Mesenteric fat pad (tissue), 1 donor: ENCODE measurements around the gene RTP3. TPM values are rescaled to one million over a fixed set of nuclear protein-coding genes. Genes with fewer than 3 reads are reported as not detected.

ENCODE experiments used
- DNase-seq: peaks from one replicate; pipeline ENCODE4 v3.0.0-alpha.2; 2020; ENCODE audit warnings: low spot score
- total RNA-seq: library from RNA; stranded (reverse); fragmentation: NEBNext Ultra II Directional; extraction: Animal tissue kit (Norgen Biotek cat#: 25700); gene quantifications from one replicate; pipeline ENCODE4 v1.2.1, GENCODE V29; 2021
- donor health status: DM: yes; HTN: yes; CAD: no.

The RTP3 gene
- total RNA-seq, 1 donor from 2014 or later = not detected

DNA sequence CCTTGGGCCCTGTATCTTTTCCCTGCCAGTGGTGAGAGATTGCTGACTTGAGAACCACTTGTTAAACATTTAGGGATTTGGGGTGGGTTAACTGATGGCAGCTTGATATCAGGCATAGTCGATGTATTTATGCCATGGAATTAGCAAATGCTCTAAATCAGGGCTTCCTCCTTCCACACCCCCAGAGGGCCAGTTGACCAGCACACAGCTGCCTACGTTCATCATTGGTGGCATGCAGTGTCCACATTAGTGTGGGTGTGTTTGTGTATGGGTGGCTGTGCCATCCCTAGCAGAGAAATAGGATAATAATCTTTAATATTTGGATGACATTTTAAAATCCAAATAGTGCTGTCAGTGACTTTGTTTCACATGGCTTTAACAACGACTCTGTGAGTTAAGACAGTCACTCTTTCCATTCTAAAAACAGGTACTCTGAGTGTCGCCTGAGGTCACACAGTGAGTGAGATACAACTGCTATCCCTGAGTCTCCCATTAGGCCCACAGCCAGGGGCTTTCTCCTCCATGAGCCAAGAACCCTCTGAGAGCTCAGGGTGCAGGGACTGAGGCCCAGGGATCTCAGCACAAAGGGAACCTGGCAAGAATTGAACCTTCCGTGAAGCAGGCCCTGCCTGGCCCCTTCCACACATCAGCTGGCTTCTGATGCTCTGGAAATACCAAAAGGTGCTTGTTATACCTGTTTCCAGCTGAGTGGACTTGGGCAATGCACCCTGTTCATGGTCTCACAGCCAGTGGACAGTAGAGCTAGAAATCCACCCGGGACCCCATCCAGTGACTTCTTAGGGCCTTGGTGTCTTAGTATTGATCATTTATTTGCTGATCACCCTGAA, 28.8 kb upstream of the RTP3 start:
- peak; percentile 16 for DNase-seq

DNA sequence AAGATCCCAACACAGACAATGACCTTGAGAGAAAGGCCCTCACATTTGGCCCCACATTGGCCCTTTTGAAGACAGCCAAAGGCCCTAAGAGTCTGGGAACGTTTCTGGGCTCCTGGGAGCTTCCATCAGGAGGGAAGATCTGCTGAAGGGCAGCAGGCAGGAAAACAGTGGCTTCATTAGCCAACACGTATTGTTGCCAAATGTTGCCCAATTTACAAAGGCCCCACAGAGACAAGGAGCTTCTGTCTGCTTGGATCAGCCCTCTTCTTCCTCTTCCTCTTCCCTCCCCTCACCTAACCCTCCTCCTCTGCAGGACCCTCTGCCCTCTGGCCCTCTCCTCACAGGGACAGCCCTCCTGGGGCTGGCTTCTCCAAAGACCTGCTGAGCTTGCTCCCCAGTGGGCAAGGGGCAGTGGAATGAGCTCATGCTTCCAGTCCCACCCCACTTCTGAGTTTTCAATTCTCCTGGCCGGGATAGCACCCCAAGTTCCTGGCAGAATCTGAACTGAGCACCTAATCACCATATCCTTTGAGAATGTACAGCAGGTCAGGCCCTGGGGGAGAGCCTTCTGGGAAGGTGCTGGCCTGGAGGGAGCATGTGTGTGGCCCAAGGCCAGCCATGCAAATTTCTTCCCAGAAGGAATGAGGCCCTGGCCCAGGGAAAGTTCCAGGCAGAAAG, 28.0 kb upstream of the RTP3 start:
- DNase-seq = peak; percentile 68

- no peak for DNase-seq
Observed at GRCh38 chr3:46470831-46471230, 26.9 kb upstream of the RTP3 start.

DNA sequence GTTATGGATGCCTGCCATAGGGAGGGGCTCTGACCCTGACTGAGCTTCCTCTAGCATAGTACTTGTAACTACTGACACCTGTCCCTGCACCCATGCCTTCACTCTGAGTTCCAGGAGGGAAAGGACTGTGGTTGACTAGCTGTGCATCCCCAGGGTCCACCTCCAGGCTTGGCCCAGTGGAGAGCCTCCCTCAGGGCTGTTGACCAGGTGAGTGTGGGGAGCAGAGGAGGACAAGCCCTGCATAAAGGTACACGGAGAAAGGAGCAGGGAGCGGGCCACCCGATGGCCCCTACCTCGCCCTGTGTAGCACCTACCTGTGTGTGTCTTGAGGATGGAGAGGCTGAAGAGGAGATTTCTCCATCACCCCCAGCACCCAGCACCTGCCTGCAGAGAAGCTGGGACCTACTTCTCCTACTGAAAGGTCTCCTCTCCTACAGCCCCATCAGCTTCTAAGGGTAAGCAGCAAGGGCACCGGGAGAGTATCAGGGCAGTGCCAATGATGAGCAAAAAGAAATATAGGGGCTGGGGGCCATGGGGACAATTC, 26.3 kb upstream of the RTP3 start:
- DNase-seq = peak; percentile 47

- DNase-seq = peak; percentile 59
Observed at GRCh38 chr3:46472736-46473135, 25.0 kb upstream of the RTP3 start.

DNA sequence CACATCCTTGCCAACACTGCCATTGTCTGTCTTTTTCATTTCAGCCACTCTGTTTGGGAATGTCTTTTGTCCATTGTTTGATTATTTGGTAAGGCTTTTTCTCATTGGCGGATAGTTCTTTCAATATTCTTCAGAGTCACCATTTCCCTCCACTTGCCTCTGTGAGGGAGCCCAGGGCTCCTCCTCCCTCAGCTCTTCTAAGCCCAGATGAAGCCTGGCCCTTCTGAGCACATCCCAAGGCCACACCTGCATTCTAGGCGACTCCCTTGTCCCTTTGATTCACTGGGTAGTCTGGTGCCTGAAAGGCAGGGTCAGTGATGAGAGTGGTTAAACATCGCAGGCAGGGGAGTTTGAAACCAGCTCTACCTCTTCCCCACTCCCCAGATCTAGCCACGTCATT, 20.6 kb upstream of the RTP3 start:
- no peak for DNase-seq

- DNase-seq = no peak
Observed at GRCh38 chr3:46477756-46478155, 20.0 kb upstream of the RTP3 start.

DNA sequence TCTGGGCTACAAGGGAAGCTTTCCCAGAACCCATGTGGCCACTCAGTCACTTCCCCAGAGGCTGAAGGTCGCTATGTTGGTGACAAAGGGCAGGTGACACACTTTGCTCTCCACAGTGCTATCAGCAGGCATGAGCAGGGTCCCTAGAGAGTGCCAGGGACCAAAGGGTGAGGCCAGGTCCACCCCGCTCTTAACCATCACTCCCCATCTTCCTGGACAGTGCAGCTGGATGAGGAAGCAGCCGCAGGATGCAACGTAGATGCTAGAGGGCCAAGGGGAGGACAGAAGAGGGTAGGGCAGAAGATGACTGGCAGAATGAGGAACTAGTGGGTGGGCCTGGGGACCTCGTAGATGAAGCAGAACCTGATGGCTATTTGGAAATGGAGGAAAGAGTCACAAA, 19.4 kb upstream of the RTP3 start:
- no peak for DNase-seq

DNA sequence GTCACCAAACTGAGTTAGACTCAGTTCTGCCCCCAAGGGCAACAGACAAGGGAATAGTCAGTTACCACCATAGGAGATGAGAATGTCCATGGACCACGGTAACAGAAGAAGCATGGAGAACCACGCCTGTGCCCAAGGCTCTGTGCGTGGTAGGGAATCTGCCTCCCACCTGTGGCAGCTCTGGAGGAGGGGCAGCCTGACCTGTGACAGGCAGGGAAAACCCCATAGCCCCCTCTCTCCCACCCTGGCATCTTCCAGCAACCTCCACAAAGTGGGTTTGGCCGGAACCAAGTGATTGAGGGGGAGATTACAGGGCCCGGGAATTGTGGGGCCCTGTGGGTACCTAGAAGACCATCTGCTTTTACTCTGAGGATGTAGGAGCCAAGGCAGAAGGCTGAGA, 18.8 kb upstream of the RTP3 start:
- DNase-seq = peak; percentile 76

- peak; percentile 26 for DNase-seq
Observed at GRCh38 chr3:46479696-46480095, 18.1 kb upstream of the RTP3 start.

- peak; percentile 75 for DNase-seq
Observed at GRCh38 chr3:46480491-46481195, 17.1 kb upstream of the RTP3 start.

DNA sequence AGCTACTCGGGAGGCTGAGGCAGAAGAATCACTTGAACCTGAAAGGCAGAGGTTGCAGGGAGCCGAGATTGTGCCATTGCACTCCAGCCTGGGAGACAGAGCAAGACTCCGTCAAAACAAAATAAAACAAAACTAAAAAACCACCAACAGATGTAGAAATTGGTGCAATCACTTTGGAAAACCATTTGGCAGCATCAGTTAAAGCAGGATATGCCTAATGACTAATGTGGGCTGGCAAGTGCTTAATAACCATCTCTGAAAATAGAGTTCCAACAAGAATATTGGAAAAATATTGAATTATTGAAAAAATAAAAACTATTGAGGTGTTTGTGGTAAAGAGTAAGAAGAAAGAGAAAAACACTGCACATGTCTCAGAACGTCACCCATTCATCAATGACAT, 16.1 kb upstream of the RTP3 start:
- no peak for DNase-seq

DNA sequence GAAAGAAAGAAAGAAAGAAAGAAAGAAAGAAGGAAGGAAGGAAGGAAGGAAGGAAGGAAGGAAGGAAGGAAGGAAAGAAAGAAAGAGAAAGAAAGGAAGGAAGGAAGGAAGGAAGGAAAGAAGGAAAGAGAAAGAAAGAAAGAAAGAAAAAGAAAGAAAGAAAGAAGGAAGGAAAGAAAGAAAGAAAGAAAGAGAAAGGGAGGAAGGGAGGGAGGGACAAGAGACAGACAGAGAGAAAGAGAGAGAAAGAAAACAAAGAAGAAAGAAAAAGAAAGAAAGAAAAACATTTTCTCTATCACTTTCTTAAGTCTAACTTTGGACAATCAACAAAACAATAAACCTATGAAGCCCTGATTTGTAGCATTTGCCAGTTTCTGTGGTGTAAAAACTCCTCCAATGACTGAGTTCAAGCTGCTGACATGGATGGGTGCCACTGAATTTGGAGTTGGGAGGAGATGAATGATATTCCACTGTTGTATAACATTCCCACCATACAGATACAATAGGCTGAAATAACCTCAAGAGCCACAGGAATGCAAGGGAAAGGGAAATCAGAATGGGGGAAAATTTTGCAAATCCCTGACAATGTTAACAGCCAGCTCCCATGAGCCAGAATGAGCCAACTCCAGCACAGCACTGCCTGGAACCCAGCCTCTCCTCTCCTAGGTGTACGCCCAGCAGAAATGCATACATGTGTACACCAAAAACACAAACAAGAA, 15.0 kb upstream of the RTP3 start:
- no peak for DNase-seq

GRCh38 chr3:46483825-46484224, 14.0 kb upstream of the RTP3 start:
- DNase-seq = peak; percentile 24

- DNase-seq = peak; percentile 33
Observed at GRCh38 chr3:46484388-46484787, 13.4 kb upstream of the RTP3 start.

DNA sequence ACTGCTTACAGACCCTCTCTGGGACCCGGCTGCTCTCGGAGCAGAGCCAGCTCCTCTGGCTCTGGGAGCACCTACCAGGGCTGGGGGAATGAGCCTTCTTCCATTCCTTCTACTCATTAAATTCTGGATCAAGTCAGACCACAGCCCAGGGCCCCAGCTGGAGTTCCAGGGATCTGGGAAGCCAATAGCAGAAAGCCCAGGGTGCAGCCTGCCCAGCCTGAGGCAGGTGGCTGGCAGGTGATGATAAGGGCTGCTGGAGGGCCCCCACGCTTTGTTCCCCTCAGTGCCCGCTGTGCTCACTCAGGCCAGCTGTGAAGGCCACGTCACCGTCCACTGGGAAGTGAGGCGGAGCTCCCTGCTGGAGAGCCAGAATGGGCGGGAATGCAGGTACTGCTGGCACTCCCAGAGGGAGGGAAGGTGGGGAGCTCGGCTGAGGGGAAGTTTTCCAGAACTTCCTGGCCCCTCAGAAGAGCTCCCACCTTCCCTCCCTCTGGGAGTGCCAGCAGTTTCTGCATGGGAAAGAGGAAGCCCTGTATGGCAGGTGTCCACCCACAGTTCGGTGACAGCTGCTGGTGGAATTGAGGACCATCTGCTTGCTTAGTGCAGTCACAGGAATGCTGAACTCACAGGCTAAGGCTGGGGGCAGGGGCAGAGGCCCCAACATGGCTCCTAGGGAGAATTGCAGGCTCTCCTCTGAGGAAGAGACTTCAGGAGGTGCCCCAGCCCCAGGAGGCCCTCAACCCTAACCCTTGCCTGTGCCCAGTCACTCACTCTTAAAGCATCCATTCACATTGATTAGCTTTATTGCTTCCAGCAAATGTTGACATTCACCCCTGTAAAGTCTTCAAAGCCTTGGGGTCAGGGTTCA, 12.6 kb upstream of the RTP3 start:
- peak; percentile 71 for DNase-seq

- peak; percentile 8 for DNase-seq
Observed at GRCh38 chr3:46485779-46486175, 12.0 kb upstream of the RTP3 start.

DNA sequence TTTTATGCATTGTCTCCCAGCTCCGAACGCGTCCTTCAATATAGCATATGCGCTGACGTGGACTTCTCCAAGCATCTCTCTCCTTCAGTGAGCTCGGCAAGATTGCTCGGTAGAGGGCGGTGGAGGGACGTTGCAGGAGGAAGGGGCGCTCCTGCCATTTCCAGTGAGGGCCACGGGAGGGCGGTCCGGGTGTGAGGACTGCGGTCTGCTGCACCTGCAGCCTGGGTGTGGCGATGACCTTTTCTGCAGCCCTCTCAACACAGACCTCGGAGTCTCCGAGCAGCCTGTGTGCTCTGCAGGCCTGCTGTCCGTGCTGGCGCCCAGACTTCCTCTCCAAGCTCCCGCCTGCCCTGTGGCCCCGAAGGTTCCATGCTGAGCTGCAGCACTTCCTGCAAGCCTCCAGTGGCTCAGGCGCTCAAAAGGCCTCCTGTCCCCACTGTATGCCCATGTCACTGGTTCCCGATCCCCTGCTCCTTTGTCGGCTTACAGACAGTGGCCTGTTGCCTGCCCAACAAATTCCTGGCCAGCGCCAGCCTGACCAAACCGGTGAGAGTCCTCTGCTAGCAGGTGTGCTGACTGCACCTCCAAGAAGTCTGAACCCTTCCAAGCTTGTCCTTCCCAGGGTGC, 8.9 kb upstream of the RTP3 start:
- DNase-seq = peak; percentile 94

GRCh38 chr3:46489381-46489780, 8.4 kb upstream of the RTP3 start:
- peak; percentile 37 for DNase-seq

DNA sequence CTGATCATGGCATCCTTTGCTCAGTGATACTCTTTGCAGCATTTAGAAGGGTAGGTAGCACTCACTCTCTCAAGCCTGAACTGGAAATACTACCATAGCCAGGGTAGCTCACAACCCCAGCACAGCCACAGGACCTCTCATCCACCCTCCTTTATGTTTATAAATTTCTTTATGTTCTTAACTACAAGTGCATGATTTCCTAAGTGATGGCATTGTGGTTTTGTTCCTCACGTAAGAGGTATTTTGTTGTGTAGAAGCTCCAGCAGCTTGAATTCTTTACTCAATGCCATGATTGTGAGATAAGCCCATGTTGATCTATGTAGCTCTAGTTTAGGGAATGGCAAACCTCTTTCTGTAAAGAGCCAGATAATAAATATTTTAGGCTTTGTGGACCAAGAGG, 7.9 kb upstream of the RTP3 start:
- no peak for DNase-seq
